Stimulated activated CD8-positive, alpha-beta memory T cell treated with anti-CD3 and anti-CD28 coated beads, Interleukin-7, amount 100 ng/mL, for 24 hours (primary cell): Measurements from ENCODE around the gene SYNE2.

Experiments
- DNase-seq: peaks from one replicate; pipeline ENCODE4 v3.0.0-alpha.2; 2020; ENCODE audit warnings: low read depth

The SYNE2 gene

DNA sequence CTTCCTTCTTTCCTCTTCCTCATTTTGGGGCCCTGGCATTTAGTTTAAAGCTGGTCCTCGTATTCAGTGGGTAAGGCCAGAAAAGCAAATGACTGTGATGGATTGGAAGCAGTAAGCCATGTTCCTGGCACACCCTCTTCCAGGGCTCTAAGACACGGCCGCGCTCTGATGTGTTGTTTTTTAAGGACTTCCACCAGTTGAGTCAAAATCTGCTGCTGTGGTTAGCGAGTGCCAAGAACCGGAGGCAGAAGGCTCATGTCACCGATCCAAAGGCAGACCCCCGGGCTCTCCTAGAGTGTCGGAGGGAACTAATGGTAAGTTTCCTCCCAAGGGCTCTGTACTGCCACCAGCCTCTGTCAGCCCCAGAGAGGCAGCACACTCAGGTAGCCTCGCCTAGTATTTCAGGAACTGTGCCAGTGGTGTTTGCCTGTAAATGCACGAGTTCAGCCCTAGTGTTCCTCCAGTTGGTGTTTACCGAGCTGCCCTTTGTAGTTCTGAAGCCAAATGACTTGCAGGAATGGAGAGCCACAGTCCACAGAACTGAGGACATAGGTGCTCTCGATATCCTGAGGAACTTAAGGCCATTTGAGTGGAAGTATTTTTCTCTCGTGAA is 368.7 kb downstream of the SYNE2 start:
- DNase-seq, result no peak

GRCh38 chr14:64225151-64225757 is 372.4 kb downstream of the SYNE2 start:
- DNase-seq, result no peak

DNA sequence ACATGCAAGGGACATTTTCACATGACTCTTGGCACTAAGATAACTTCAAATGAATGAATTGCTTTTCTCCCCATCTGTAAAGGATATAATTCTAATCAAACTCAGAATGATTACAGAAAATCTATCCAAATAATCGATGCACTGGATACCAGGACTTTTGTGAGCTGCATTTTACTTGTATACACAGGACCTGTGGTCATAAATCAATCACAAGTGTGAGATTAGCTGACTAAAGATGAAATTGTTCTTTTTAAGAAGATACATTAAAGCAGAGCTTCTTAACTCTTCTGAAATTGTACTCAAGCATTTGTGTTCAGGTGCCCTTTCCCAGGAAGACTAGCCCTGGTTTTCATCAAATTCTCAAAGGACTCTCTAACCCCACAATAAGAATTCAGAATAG is 375.1 kb downstream of the SYNE2 start:
- no peak for DNase-seq

- no peak for DNase-seq
Measured at GRCh38 chr14:64229489-64229888, 376.7 kb downstream of the SYNE2 start.

DNA sequence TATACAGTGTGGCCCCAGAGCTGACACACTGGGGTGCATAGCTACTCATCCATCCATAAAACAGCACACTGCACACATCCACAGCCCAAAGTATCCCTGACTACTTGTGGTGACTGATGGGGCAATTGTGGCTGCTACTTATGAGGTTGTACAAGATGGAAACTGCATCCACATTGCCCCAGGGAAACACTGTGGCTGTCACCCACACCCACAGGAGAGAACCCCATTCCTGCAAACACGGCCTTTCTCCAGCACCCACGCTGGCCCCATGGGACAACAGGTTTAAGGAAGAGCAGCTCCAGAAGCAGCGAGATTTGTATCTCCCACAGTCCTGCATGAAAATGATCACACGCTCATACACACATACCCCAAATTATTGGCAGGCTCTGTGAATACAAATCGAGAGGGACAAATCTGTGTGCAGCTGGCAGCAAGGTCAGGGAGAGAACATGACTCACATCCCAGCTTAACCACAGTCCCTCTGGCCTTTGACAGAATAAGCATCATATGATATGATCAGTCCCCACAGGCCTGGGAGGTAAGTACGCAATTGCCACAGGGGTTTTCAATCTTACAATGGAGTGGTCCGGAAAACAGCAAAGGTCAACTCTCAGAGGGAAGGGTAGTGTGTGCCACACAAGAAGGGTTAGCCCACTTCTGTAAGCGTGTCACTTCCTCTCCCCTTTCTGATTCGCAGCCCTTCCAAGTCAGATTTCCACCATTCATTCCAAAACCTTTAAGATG is 379.5 kb downstream of the SYNE2 start:
- DNase-seq, result no peak

GRCh38 chr14:64232944-64233343 is 380.1 kb downstream of the SYNE2 start:
- no peak for DNase-seq

DNA sequence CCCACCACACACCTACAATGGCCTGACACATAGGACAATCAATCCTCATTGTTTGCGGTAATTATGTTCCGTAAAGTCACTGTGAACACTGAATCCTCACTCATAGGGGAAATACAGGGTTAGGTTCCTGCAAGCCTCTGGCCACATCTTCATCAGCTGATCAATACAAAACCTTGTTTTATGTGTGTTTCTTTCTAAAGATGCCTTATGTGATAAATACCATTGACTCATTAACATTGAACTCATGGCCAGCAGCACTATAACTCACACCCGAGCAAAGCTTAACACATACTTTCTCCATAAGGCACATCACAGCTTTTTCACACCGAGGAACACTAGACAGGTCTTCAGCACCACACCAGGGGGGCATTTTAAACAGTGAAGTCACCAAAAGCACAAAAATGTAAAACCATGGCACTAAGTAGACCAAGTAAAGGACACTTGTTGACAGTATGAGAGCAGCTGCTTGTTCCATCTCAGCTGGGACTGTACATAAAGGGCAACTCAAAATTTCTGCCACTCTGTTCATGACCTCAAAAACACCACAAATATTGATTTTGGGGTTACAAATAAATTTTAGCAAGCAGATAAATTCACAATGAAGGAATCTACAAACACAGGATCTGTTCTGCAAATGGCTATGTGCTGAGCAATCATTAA is 380.9 kb downstream of the SYNE2 start:
- DNase-seq, result no peak

DNA sequence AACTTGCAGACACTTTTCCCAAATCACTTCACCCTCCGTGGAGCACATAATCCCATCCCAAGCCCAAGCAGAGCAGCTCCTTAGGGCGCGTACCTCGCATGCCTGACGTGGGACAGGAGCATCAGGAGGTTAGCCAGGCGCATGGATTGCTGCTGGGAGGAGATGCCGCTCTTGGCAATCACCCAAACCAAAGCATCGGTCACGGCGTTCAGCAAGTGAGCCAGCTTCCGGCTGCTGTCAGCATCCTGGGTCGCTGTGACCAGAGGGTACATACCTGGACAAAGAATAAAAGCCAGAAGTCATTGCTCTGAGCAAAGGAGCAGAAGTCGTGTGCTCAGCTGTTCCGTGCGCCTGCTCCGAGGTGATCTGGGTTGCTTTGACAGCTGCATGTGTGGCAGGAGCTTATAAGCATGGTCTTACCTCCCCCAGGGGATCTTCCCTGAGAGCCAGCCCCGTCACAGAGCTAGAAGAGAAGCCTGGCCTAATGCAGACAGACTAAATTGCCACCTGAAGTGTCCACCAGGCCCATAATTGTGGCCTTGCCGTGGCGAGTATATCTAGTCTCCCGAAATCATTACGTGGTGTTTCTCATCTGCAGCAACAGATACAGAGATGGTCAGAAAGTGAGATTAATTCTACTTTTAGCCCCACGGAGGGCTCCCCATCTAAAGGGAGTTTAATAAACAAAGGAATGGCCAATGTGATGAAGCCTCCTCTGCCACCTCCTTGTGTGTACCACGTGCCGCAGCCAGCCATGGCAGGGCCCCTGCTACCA is 382.3 kb downstream of the SYNE2 start:
- DNase-seq, result no peak

- no peak for DNase-seq
Measured at GRCh38 chr14:64235652-64236640, 383.1 kb downstream of the SYNE2 start.

GRCh38 chr14:64238049-64238448 is 385.2 kb downstream of the SYNE2 start:
- DNase-seq, result no peak

DNA sequence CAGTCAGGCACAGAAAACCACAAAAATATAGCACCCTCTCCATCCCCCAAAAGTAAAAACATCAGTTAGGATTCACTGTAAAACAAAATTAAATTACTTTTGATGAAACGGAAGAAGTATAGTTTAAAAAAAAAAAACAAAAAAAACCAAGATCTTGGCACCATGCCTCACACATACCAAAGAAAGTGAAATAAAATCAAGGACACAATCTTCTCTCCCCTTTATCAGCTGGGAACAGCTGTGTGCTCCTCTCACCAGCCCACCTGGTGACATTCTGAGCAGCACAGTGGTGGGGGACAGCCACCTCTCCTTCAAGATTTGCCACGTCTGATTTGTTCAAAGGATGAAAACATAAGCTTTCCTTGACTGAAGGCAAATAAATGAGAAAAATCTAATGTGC is 385.8 kb downstream of the SYNE2 start:
- no peak for DNase-seq

DNA sequence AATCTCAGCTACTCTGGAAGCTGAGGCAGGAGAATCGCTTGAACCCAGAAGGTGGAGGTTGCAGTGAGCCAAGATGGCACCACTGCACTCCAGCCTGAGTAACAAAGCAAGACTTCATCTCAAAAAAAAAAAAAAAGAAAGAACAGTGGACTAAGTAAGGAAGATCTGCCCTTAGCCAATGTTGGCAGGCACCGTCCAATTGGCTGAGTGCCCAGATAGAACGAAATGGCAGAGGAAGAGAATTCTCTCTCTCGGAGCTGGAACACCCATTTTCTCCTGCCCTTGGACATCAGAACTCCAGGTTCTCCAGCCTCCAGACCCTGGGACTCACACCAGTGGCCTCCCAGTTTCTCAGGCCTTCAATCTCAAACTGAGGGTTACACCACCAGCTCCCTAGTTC is 391.5 kb downstream of the SYNE2 start:
- DNase-seq, result no peak

DNA sequence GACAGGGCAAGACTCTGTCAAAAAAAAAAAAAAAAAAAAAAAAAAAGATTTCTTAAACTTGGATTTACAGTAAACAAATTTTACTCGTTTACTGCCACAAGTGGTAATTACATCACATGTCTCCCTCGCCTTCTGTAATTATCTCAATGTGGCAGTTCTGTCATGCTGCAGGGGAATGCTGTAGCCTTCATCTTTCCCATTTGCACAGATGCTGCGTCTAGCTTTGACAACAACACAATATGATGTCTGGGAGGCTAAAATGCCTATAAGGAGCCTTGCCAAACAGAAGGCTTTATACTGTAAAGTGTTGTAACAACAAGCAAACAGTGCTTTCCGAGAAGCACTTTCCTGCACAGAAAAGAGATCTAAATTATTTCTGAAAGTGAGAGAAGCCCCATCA is 392.7 kb downstream of the SYNE2 start:
- no peak for DNase-seq

GRCh38 chr14:64246688-64247087 is 393.9 kb downstream of the SYNE2 start:
- no peak for DNase-seq

DNA sequence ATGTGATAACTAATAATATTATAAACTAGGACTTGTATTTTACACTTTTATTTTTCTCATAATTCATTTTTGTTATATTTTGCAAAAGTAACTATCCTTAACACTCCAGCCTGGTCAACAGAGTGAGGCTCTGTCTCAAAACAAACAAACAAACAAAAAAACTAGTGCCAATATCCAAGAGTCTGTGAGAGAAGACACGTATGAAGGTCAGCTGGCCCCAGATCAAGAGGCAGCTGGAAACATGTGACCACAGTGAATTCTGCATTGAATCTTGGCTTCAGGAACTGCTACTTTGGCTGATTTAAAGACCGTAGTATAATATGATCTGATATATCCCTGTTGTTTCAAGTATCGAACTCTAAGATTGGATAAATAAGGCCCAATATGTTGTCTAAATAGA is 394.4 kb downstream of the SYNE2 start:
- DNase-seq, result no peak

DNA sequence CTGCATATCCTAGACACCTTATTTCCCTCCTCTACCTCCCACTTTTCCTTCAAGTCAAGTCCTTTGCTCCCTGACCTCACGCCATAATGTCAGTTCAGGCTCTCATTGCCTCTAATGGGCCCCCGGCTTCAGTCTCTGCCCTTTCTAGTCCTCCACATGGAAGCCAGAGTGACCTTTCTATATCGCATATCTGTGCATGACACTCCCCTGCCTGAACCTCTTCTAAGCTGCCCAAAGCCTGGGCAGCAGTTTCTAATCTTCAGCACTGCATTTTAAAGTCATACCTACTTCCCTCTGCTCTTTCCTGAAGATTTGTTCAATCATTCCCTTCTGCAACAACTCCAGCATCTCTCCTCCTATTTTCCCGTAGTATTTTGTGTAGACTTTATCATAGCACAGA is 395.9 kb downstream of the SYNE2 start:
- no peak for DNase-seq

DNA sequence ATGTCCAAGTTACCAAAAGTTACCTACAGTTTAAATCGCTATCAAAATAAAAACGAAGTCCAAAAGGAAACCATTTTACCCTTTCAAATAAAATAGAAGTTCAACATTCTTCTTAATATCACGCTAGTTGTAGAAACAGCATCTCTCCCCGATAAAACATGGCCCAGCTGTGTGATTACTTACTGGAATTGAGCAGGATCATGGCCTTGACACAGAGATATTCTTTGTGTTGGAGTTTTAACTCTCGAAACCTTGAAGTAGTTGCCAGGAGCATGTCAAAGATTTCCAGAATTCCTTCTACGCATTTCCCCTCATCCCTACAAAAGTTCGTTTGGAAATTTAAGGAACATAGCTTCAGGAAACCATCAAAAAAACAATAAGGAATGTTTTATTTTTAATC is 396.6 kb downstream of the SYNE2 start:
- DNase-seq, result no peak

DNA sequence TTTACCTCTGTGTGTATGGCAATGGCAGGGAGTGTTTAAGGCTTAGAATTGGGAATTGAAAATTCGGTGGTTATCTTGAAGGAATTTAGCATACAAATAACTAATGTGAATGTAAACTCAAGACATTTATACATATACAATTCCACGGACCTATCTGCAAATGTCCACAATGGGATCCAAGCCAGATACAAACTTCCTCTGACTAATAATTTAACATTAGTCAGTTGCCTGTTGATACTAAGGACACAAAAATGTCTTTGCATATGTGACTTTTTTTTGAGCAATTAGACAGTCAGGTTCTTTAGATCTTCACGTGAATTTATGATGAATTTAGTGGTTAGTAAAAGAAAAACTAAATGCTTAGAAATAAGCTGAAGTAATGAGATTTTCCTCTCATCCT is 400.9 kb downstream of the SYNE2 start:
- no peak for DNase-seq

GRCh38 chr14:64255756-64256155 is 403.0 kb downstream of the SYNE2 start:
- DNase-seq, result no peak

DNA sequence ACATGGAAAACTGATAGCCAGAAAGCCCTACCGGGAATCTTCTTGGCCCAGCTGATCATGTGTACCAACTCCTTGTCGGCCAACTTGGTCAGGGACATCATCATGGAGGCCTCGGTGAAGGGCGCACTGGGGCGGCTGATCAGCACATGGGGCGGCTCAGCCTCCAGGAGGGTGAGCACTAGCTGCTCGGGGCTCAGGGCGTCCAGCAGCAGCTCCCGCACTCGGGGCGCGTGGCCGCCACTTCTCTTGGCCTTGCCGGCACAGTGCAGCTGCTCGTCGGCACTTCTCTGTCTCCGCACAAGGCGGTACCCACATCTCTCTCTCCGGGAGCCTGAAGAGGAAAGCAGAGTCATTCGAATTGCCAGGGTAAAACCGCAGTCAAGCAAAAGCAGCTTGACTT is 407.6 kb downstream of the SYNE2 start:
- no peak for DNase-seq

GRCh38 chr14:64265222-64265621 is 412.4 kb downstream of the SYNE2 start:
- no peak for DNase-seq
